ENCODE measurements around the gene FMOD.

GRCh38 chr1:203317429-203318228 is 33.3 kb downstream of the FMOD start:
- TF ChIP-seq CTCF (conservative IDR thresholded peaks at IDR 0.05; ENCODE audit: low read depth, low read length) (no peak), EZH2 (IDR thresholded peaks at IDR 0.05; ENCODE audit: borderline replicate concordance, low read depth, low read length, poor library complexity, severe bottlenecking) (no peak)

All from A673 (cell line).